H1 (cell line): ENCODE measurements around the gene IL20RB. TPM values are rescaled to one million over a fixed set of nuclear protein-coding genes. Genes with fewer than 3 reads are reported as not detected.

Experiments
- CTCF ChIA-PET: fragments of 300-600 bp; sonication (Branson Sonifier 250); formaldehyde crosslinking; loops from one replicate; lab custom pipeline; 2021; ENCODE audit not compliant: partially characterized antibody; lab: Charles Lee
- POLR2A ChIA-PET: fragments of 300-600 bp; sonication (Branson Sonifier 250); formaldehyde crosslinking; loops from one replicate; lab custom pipeline; 2021; ENCODE audit warnings: inconsistent platforms; ENCODE audit not compliant: partially characterized antibody; lab: Charles Lee
- DNase-seq, 2 experiments: peaks; one replicate each; pipeline versions ENCODE4 v3.0.0 to v3.0.0-alpha.2; 2010 to 2022; ENCODE audit warnings: low spot score in 2 of 2, low read depth in 1 of 2, mixed read lengths in 1 of 2
- FAIRE-seq: peaks from 2 replicates; lab custom pipeline; 2011; peaks lifted over from hg19 to GRCh38; lab: Jason Lieb, UNC
- H2AFZ ChIP-seq: 2 replicates; pipeline ENCODE4 v1.8.1; 2012; ENCODE audit warnings: low read length, inconsistent platforms
- H2AK5ac ChIP-seq: 2 replicates; pipeline ENCODE4 v1.6.1; 2013; ENCODE audit warnings: low read depth, low read length
- H2BK120ac ChIP-seq: replicated peaks from 2 replicates; pipeline ENCODE3; 2013; ENCODE audit warnings: low read depth, low read length, inconsistent platforms
- H2BK12ac ChIP-seq: 2 replicates; pipeline ENCODE4 v1.6.1; 2013; ENCODE audit warnings: low read depth, low read length
- H2BK15ac ChIP-seq: 2 replicates; pipeline ENCODE4 v1.6.1; 2013; ENCODE audit warnings: low read length
- H2BK20ac ChIP-seq: 2 replicates; pipeline ENCODE4 v1.6.1; 2013; ENCODE audit warnings: low read length
- H2BK5ac ChIP-seq: 2 replicates; pipeline ENCODE4 v1.6.1; 2013; ENCODE audit warnings: low read depth, low read length
- H3K14ac ChIP-seq: 2 replicates; pipeline ENCODE4 v1.6.1; 2013; ENCODE audit warnings: inconsistent platforms; ENCODE audit not compliant: insufficient read length
- H3K18ac ChIP-seq: 2 replicates; pipeline ENCODE4 v1.6.1; 2013; ENCODE audit warnings: low read length; ENCODE audit errors: extremely low read depth
- H3K23ac ChIP-seq: 2 replicates; pipeline ENCODE4 v1.6.1; 2013; ENCODE audit warnings: inconsistent platforms; ENCODE audit not compliant: insufficient read length
- H3K23me2 ChIP-seq: 2 replicates; pipeline ENCODE4 v1.6.1; 2013; ENCODE audit warnings: low read depth, low read length
- H3K27ac ChIP-seq: 2 replicates; pipeline ENCODE4 v1.6.1; 2011; ENCODE audit warnings: low read depth, low read length, inconsistent platforms
- H3K27me3 ChIP-seq, 4 experiments: replicated peaks in 1 of 4; 1 replicate in 1 of 4; 2 replicates in 3 of 4; pipeline versions ENCODE4 v1.6.1 to v1.8.1; 2011 to 2013; ENCODE audit warnings: low read length in 3 of 4, mild to moderate bottlenecking in 3 of 4, inconsistent platforms in 2 of 4, mixed read lengths in 2 of 4, moderate library complexity in 1 of 4; ENCODE audit not compliant: control insufficient read depth in 3 of 4, insufficient read depth in 3 of 4; ENCODE audit errors: extremely low read depth in 1 of 4
- H3K36me3 ChIP-seq, 4 experiments: 2 replicates each; pipeline versions ENCODE4 v1.6.1 to v1.8.1; 2011 to 2013; ENCODE audit warnings: mild to moderate bottlenecking in 4 of 4, low read length in 3 of 4, moderate library complexity in 2 of 4, control low read depth in 1 of 4, inconsistent platforms in 1 of 4; ENCODE audit not compliant: insufficient read depth in 4 of 4, control insufficient read depth in 2 of 4
- H3K4ac ChIP-seq: replicated peaks from 2 replicates; pipeline ENCODE3; 2013; ENCODE audit warnings: low read length, low read depth, mixed read lengths, inconsistent platforms; ENCODE audit not compliant: insufficient read length
- H3K4me1 ChIP-seq, 4 experiments: replicated peaks in 1 of 4; 1 replicate in 1 of 4; 2 replicates in 3 of 4; pipeline versions ENCODE4 v1.6.1 to v1.8.1; 2011 to 2013; ENCODE audit warnings: low read length in 3 of 4, inconsistent platforms in 2 of 4, mixed read lengths in 1 of 4; ENCODE audit not compliant: insufficient read depth in 4 of 4, control insufficient read depth in 3 of 4
- H3K4me2 ChIP-seq, 2 experiments: 2 replicates each; pipeline versions ENCODE4 v1.6.1 to v1.8.1; 2011 to 2013; ENCODE audit warnings: low read depth in 2 of 2, low read length in 2 of 2, control low read depth in 1 of 2, inconsistent platforms in 1 of 2, mild to moderate bottlenecking in 1 of 2; ENCODE audit not compliant: insufficient read depth in 1 of 2
- H3K4me3 ChIP-seq, 4 experiments: fragments of 200-600, 300-600 bp in 1 of 4; sonication (generic), shearing (Covaris generic), sonication (Bioruptor Twin) in 1 of 4; 2 replicates each; pipeline versions ENCODE4 v1.5.1 to v1.8.1; 2011 to 2016; ENCODE audit warnings: low read length in 4 of 4, low read depth in 3 of 4, control low read depth in 2 of 4, inconsistent platforms in 2 of 4, mild to moderate bottlenecking in 2 of 4, mixed read lengths in 1 of 4, moderate library complexity in 1 of 4; ENCODE audit not compliant: insufficient read depth in 2 of 4; ENCODE audit errors: extremely low read depth in 1 of 4
- H3K56ac ChIP-seq: replicated peaks from 2 replicates; pipeline ENCODE3; 2013; ENCODE audit warnings: low read depth, mild to moderate bottlenecking, mixed read lengths, low read length, inconsistent platforms; ENCODE audit not compliant: insufficient read length
- H3K79me1 ChIP-seq: 2 replicates; pipeline ENCODE4 v1.6.1; 2013; ENCODE audit warnings: low read depth, low read length, control low read depth
- H3K79me2 ChIP-seq, 2 experiments: 2 replicates each; pipeline versions ENCODE4 v1.6.1 to v1.8.1; 2012 to 2013; ENCODE audit warnings: low read length in 2 of 2, mild to moderate bottlenecking in 2 of 2, inconsistent platforms in 1 of 2; ENCODE audit not compliant: insufficient read depth in 2 of 2, control insufficient read depth in 1 of 2
- H3K9ac ChIP-seq, 4 experiments: replicated peaks in 1 of 4; 1 replicate in 1 of 4; 2 replicates in 3 of 4; pipeline versions ENCODE4 v1.6.1 to v1.8.1; 2011 to 2013; ENCODE audit warnings: low read depth in 3 of 4, low read length in 3 of 4, control low read depth in 2 of 4, mild to moderate bottlenecking in 2 of 4, moderate library complexity in 2 of 4, inconsistent platforms in 1 of 4; ENCODE audit errors: extremely low read depth in 1 of 4
- H3K9me3 ChIP-seq, 2 experiments: 2 replicates each; pipeline versions ENCODE4 v1.6.1 to v1.8.1; 2012 to 2013; ENCODE audit warnings: mild to moderate bottlenecking in 2 of 2, moderate library complexity in 2 of 2, control low read depth in 1 of 2, inconsistent platforms in 1 of 2, low read depth in 1 of 2, low read length in 1 of 2, mixed read lengths in 1 of 2; ENCODE audit not compliant: insufficient read depth in 2 of 2
- H4K20me1 ChIP-seq, 2 experiments: replicated peaks in 1 of 2; 2 replicates each; pipeline versions ENCODE3 to v1.8.1; 2011 to 2013; ENCODE audit warnings: inconsistent platforms in 2 of 2, low read length in 2 of 2, mild to moderate bottlenecking in 1 of 2; ENCODE audit not compliant: insufficient read depth in 2 of 2, control insufficient read depth in 1 of 2
- H4K5ac ChIP-seq: 2 replicates; pipeline ENCODE4 v1.6.1; 2013; ENCODE audit warnings: low read length, low read depth, mixed read lengths, inconsistent platforms; ENCODE audit not compliant: insufficient read length
- H4K8ac ChIP-seq: 2 replicates; pipeline ENCODE4 v1.8.0; 2013; ENCODE audit warnings: mild to moderate bottlenecking, moderate library complexity, low read length, inconsistent platforms; ENCODE audit not compliant: insufficient read depth; ENCODE audit errors: extremely low read depth
- H4K91ac ChIP-seq: replicated peaks from 2 replicates; pipeline ENCODE3; 2013; ENCODE audit warnings: low read length, mixed read lengths, inconsistent platforms; ENCODE audit not compliant: insufficient read length
- CBX8 ChIP-seq: fragments of 300-800, 300-1000 bp; sonication (generic); IDR thresholded peaks from 2 replicates; pipeline ENCODE4 v1.7.1; 2016; ENCODE audit warnings: low read depth, low read length, borderline replicate concordance
- KDM1A ChIP-seq: fragments of 200-600, 300-600 bp; sonication (generic); IDR thresholded peaks from 2 replicates; pipeline ENCODE4 v1.7.1; 2016; ENCODE audit warnings: mild to moderate bottlenecking, low read length, borderline replicate concordance
- KDM5A ChIP-seq: fragments of 200-600 bp; IDR thresholded peaks from 2 replicates; pipeline ENCODE4 v1.7.1; 2012; ENCODE audit warnings: mild to moderate bottlenecking, low read length, inconsistent platforms, mixed read lengths
- polyA plus RNA-seq, 7 experiments: library from polyadenylated mRNA; depleted of rRNA in 3 of 7; stranded (reverse) in 5 of 7; unstranded in 2 of 7; fragments of >200 nt in 5 of 7; fragments of 200-250 nt in 2 of 7; gene quantifications; 1 replicate in 5 of 7; 2 replicates in 1 of 7; 4 replicates in 1 of 7; pipeline versions ENCODE4 v1.2.1 to v1.2.3, GENCODE V29; 2011 to 2013; ENCODE audit warnings: missing spikeins in 2 of 7, mixed read lengths in 2 of 7
- total RNA-seq: library from RNA; stranded (reverse); fragmentation: NEBNext Ultra II Directional; extraction: Animal tissue kit (Norgen Biotek cat#: 25700); gene quantifications from 2 replicates; pipeline ENCODE4 v1.2.1, GENCODE V29; 2021

Gene IL20RB
- total and polyA plus RNA-seq, 2 of the 8 experiments (the other 6 are each of a cell fraction or from before 2014, with no cell fraction given): 1.6 to 1.8 TPM

DNA sequence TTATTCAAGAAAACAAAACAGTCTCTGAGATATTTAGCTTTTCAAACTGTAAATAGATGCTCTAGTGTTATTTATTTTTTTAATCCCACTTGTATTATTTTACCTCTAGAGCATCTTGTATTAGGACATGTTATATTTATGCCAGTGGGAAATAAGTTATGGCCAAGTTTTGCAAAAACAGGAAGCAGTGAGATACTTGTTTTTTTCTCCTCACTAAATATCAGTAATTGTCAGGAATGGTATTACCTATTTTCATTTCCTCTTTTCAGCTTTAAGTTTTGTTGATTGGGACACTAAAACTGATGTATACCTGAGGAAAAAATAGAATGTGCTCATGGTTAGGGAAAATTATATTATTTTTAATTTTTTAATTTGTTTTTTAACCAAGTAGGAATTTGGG, 8.6 kb upstream of the IL20RB start:
- no peaks in the 10 kb centered on the region for H4K20me1 ChIP-seq
- FAIRE-seq (no peak), DNase-seq (no peak)
- no peak overlapping the region for H2BK20ac ChIP-seq
- H3K79me2 ChIP-seq: 0 out of 4 replicates have a peak, but pooled peaks cover 0 to 4% of the 10 kb centered on the region in 2 experiments
- no peak overlapping the region for H3K23ac ChIP-seq
- H3K4me3 ChIP-seq: no peak overlapping the region
- H3K79me1 ChIP-seq: no peaks in the 10 kb centered on the region
- H4K91ac ChIP-seq: no peak overlapping the region
- no peak overlapping the region for H2BK15ac ChIP-seq
- H3K14ac ChIP-seq: no peak overlapping the region
- H3K9me3 ChIP-seq: no peaks in the 10 kb centered on the region
- no peak overlapping the region for H3K56ac ChIP-seq
- no peak overlapping the region for H4K8ac ChIP-seq
- no peaks in the 10 kb centered on the region for H3K27me3 ChIP-seq
- H3K4ac ChIP-seq: no peak overlapping the region
- no peak overlapping the region for H3K4me2 ChIP-seq
- ChIA-PET POLR2A (no interaction called here), CTCF (interaction anchor here (0.7 to 2.1 kb wide), 2 partner anchors 9 to 11 kb away, joined by 3 to 4 read pairs; partner anchors contain the start of gene IL20RB)
- no peaks in the 10 kb centered on the region for H3K4me1 ChIP-seq
- no peaks in the 10 kb centered on the region for H3K23me2 ChIP-seq
- H3K9ac ChIP-seq: no peak overlapping the region
- peaks cover 0 to 4% (median 3%) of the 10 kb centered on the region in 4 experiments; a peak in 2 of 8 replicates for H3K36me3 ChIP-seq
- no peak overlapping the region for H2BK5ac ChIP-seq
- no peak overlapping the region for H3K18ac ChIP-seq
- H2AFZ ChIP-seq: no peak overlapping the region
- H4K5ac ChIP-seq: no peak overlapping the region
- H2BK12ac ChIP-seq: no peak overlapping the region
- no peak overlapping the region for H2AK5ac ChIP-seq
- TF ChIP-seq KDM1A (no peak), KDM5A (no peak), CBX8 (no peak)
- no peak overlapping the region for H2BK120ac ChIP-seq
- no peak overlapping the region for H3K27ac ChIP-seq
